ENCODE data around the gene ADAMTS19. TPM values are rescaled to one million over a fixed set of nuclear protein-coding genes. Genes with fewer than 3 reads are reported as not detected.

The ADAMTS19 gene
- total and polyA plus RNA-seq, 7 donors: 0.01 to 0.69 (median 0.24) TPM; not detected in 1

DNA sequence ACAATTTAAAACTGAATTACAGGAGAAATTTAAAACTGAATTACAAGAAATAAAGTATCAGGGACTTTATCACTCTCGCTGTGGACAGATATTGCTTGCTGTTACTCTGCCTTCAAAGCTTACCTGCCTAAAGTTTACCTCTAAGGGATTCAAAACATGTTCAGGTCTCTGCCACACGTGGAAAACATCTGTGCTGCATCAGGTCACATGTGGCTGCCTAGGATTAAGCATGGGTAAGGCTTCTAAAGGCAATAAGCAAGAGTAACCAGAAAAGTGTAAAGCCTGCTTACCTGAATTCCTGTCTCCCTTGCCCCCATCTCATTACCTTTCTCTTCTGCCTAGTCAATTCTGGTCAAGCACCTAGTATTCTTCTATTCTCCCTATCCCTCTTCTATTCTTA, 306.7 kb downstream of the ADAMTS19 start:
- DNase-seq (no peak), ATAC-seq (no peak)
- Histone ChIP-seq H3K27me3 (ENCODE audit: insufficient read depth in 3 of 3, low read length in 2 of 3) (no peaks in the 10 kb centered on the region), H3K4me1 (peaks cover 3% of the 10 kb centered on the region), H3K27ac (no peak overlapping the region), H3K9me3 (no peaks in the 10 kb centered on the region), H3K36me3 (ENCODE audit: insufficient read depth in 1 of 2, low read depth in 1 of 2) (no peaks in the 10 kb centered on the region), H3K4me3 (no peak overlapping the region)
- TF ChIP-seq CTCF (IDR thresholded peaks at IDR 0.05): no peak
- intact Hi-C loops (cut with DNase I): loop anchor here (2.0 to 10.0 kb wide), 5 partner anchors 362 to 859 kb away; no protein-coding TSS in a partner anchor
- 74 to 85% (median 77%) methylated on average over 2 of the region's 2 CpGs for WGBS, 3 donors

GRCh38 chr5:129767927-129768380, 307.9 kb downstream of the ADAMTS19 start:
- Histone ChIP-seq H3K9me3 (no peaks in the 10 kb centered on the region), H3K27me3 (ENCODE audit: insufficient read depth in 3 of 3, low read length in 2 of 3) (no peaks in the 10 kb centered on the region), H3K27ac (no peak overlapping the region), H3K4me1 (peaks cover 3% of the 10 kb centered on the region), H3K36me3 (ENCODE audit: insufficient read depth in 1 of 2, low read depth in 1 of 2) (no peaks in the 10 kb centered on the region), H3K4me3 (no peak overlapping the region)
- DNase-seq: peak in 1 of 2 donors; percentile 19
- ATAC-seq: peak; percentile 79 to 96 (median 92)
- intact Hi-C loops (cut with DNase I): loop anchor here (2.0 to 10.0 kb wide), 5 partner anchors 363 to 861 kb away; no protein-coding TSS in a partner anchor
- peak; percentile 97 for TF ChIP-seq CTCF (IDR thresholded peaks at IDR 0.05)
- WGBS, 3 donors: 0 to 1% (median 0%) methylated on average over 3 of the region's 3 CpGs

DNA sequence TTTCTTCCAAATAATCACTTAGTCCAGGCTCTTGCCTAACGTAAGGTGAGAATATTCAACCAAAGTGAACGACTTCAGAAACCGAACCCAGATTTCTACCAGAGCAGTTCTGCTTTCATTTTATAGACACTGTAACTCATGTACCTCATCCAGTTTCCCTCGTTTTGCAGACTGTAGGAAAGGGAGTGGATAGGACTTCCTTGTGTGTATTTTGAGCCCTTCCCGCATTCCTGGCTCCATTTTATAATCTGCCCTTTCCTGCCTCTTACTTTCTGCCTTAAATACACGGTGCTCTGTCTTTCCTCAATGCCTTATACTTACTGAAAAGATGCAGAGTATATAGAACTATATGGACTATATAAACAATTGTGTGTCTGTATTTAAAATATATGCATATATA, 308.6 kb downstream of the ADAMTS19 start:
- H3K27me3 ChIP-seq (ENCODE audit: insufficient read depth in 3 of 3, low read length in 2 of 3): no peaks in the 10 kb centered on the region
- H3K27ac ChIP-seq: no peak overlapping the region
- WGBS, 3 donors: 77 to 78% (median 77%) methylated on average over 6 of the region's 6 CpGs
- no peaks in the 10 kb centered on the region for H3K36me3 ChIP-seq (ENCODE audit: insufficient read depth in 1 of 2, low read depth in 1 of 2)
- H3K4me3 ChIP-seq: no peak overlapping the region
- ATAC-seq (no peak), DNase-seq (no peak)
- H3K4me1 ChIP-seq: peaks cover 3% of the 10 kb centered on the region
- no peak for TF ChIP-seq CTCF (IDR thresholded peaks at IDR 0.05)
- no peaks in the 10 kb centered on the region for H3K9me3 ChIP-seq
- intact Hi-C loops (cut with DNase I): loop anchor here (5.0 to 10.0 kb wide), 4 partner anchors 364 to 861 kb away; no protein-coding TSS in a partner anchor

DNA sequence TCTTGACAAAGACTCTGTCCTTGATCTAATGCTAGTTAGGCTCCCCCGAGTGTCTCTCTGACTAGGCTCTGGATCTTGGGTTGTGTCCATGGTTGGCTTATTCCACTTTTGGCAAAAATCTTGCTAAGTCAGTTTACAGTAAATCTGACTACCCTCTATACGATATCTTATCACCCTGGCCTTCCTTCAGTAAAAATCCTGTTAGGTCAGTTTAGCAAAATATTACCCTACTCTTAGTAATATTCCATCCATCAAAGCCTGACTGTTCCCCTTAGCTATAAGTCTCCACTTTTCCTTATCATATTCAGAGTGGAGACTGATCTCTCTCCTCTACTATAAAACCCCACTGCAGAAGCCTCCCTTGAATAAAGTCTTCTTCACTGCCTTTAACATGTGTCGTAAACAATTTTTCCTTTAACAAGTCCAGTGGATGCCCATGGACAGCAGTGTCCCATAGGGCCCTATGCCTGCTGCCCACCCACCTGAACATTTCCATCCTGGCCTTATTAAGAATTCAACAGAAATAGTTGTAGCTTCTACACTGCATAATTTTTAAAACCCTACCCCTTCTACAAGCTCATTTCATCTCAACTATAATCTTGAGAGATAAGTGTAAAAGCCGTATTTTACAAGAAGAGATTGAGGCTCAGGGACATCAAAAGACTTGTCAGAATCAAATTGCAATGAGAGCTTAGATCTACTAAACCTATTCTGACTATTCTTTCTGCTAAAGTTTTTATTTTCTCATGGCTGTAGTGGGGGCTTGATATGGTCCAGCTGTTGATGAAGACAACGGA, 310.1 kb downstream of the ADAMTS19 start:
- TF ChIP-seq CTCF (IDR thresholded peaks at IDR 0.05): no peak
- H3K9me3 ChIP-seq: no peaks in the 10 kb centered on the region
- intact Hi-C loops (cut with DNase I): loop anchor here (2.0 to 5.0 kb wide), 3 partner anchors 82 to 1342 kb away; no protein-coding TSS in a partner anchor
- DNase-seq (no peak), ATAC-seq (no peak)
- no peaks in the 10 kb centered on the region for H3K27me3 ChIP-seq (ENCODE audit: insufficient read depth in 3 of 3, low read length in 2 of 3)
- no peak overlapping the region for H3K27ac ChIP-seq
- H3K4me3 ChIP-seq: no peak overlapping the region
- peaks cover 3% of the 10 kb centered on the region for H3K4me1 ChIP-seq
- WGBS, 3 donors: 63 to 75% (median 66%) methylated on average over 5 of the region's 5 CpGs
- no peaks in the 10 kb centered on the region for H3K36me3 ChIP-seq (ENCODE audit: insufficient read depth in 1 of 2, low read depth in 1 of 2)

Data from psoas muscle (tissue), 8 donors.